GM12864 (cell line): ENCODE data around the gene SLC24A5.

ENCODE experiments used
- DNase-seq: peaks from one replicate; pipeline ENCODE4 v3.0.0-alpha.2; 2011; ENCODE audit warnings: low read depth
- H3K4me3 ChIP-seq: 2 replicates; pipeline ENCODE4 v1.5.1; 2011; ENCODE audit warnings: mild to moderate bottlenecking, low read depth, low read length, control low read depth
- CTCF ChIP-seq: IDR thresholded peaks from 2 replicates; pipeline ENCODE4 v1.5.1; 2011; ENCODE audit warnings: low read depth, mild to moderate bottlenecking, moderate library complexity, low read length, control low read depth, inconsistent platforms; ENCODE audit errors: missing control alignments

Gene SLC24A5

GRCh38 chr15:48085591-48085930, 35.2 kb upstream of the SLC24A5 start:
- DNase-seq, result no peak
- no peak overlapping the region for H3K4me3 ChIP-seq
- TF ChIP-seq CTCF, result no peak

GRCh38 chr15:48086133-48086532, 34.7 kb upstream of the SLC24A5 start:
- no peak for TF ChIP-seq CTCF
- DNase-seq, result no peak
- H3K4me3 ChIP-seq, result no peak overlapping the region

GRCh38 chr15:48086576-48086975, 34.2 kb upstream of the SLC24A5 start:
- H3K4me3 ChIP-seq, result no peak overlapping the region
- no peak for DNase-seq
- TF ChIP-seq CTCF, result no peak

- no peak overlapping the region for H3K4me3 ChIP-seq
- TF ChIP-seq CTCF, result no peak
- no peak for DNase-seq
Observed at GRCh38 chr15:48087844-48088243, 32.9 kb upstream of the SLC24A5 start.

GRCh38 chr15:48089702-48090101, 31.1 kb upstream of the SLC24A5 start:
- DNase-seq, result no peak
- TF ChIP-seq CTCF, result no peak

GRCh38 chr15:48090115-48090514, 30.7 kb upstream of the SLC24A5 start:
- DNase-seq, result no peak
- TF ChIP-seq CTCF, result no peak
- H3K4me3 ChIP-seq, result no peak overlapping the region

More at GRCh38 chr15:48089702-48090101, 31.1 kb upstream of the SLC24A5 start:
- H3K4me3 ChIP-seq, result no peak overlapping the region

GRCh38 chr15:48090666-48091065, 30.1 kb upstream of the SLC24A5 start:
- TF ChIP-seq CTCF, result no peak
- H3K4me3 ChIP-seq, result no peak overlapping the region
- DNase-seq, result no peak
